GM12872 (cell line): ENCODE results near the gene M1AP.

Experiments used
- CTCF ChIP-seq: IDR thresholded peaks from 3 replicates; pipeline ENCODE4 v1.5.1; 2011; ENCODE audit warnings: low read depth, mild to moderate bottlenecking, low read length, moderate library complexity; ENCODE audit not compliant: insufficient read depth

M1AP gene

GRCh38 chr2:74689671-74690070 lies 41.5 kb upstream of the M1AP start:
- no peak for TF ChIP-seq CTCF

- TF ChIP-seq CTCF: no peak
Observed at GRCh38 chr2:74688881-74689280, 40.8 kb upstream of the M1AP start.

- TF ChIP-seq CTCF: no peak
Observed at GRCh38 chr2:74685408-74685807, 37.3 kb upstream of the M1AP start.

GRCh38 chr2:74682501-74682900 lies 34.4 kb upstream of the M1AP start:
- TF ChIP-seq CTCF: no peak

- TF ChIP-seq CTCF: no peak
Observed at GRCh38 chr2:74679615-74680014, 31.5 kb upstream of the M1AP start.

GRCh38 chr2:74676331-74676730 lies 28.2 kb upstream of the M1AP start:
- no peak for TF ChIP-seq CTCF

- no peak for TF ChIP-seq CTCF
Observed at GRCh38 chr2:74675090-74675489, 27.0 kb upstream of the M1AP start.
